Upper lobe of left lung (tissue), 4 donors: ENCODE results near the gene ZXDC.

Experiments used
- EP300 ChIP-seq, 4 donors: sonication (generic); formaldehyde crosslinking; IDR thresholded peaks; one replicate each; pipeline ENCODE4 v1.5.1; 2017; ENCODE audit warnings: antibody characterized with exemption in 4 of 4, control low read depth in 2 of 4
- POLR2A ChIP-seq, 4 donors: fragments of 450-650 bp; IDR thresholded peaks; one replicate each; pipeline ENCODE4 v1.5.1; 2016 to 2017; ENCODE audit warnings: antibody characterized with exemption in 4 of 4, mild to moderate bottlenecking in 2 of 4
- POLR2AphosphoS5 ChIP-seq, 2 donors: sonication (generic); formaldehyde crosslinking; IDR thresholded peaks; one replicate each; pipeline ENCODE4 v1.5.1; 2017; ENCODE audit warnings: antibody characterized with exemption in 2 of 2
- TF ChIP-seq, protein P1 (sequence below), 6 experiments: fragments of 450-650 bp in 4 of 6; fragments of 200-600 bp in 2 of 6; sonication (generic) in 2 of 6; IDR thresholded peaks; one replicate each; pipeline ENCODE4 v1.5.1; 2016 to 2019; ENCODE audit warnings: antibody characterized with exemption in 6 of 6

GRCh38 chr3:126406389-126407296 is 69.0 kb downstream of the ZXDC start:
- no peak for TF ChIP-seq EP300 (IDR thresholded peaks at IDR 0.05)
- TF ChIP-seq POLR2A (IDR thresholded peaks at IDR 0.05), result no peak
- TF ChIP-seq, protein P1, sequence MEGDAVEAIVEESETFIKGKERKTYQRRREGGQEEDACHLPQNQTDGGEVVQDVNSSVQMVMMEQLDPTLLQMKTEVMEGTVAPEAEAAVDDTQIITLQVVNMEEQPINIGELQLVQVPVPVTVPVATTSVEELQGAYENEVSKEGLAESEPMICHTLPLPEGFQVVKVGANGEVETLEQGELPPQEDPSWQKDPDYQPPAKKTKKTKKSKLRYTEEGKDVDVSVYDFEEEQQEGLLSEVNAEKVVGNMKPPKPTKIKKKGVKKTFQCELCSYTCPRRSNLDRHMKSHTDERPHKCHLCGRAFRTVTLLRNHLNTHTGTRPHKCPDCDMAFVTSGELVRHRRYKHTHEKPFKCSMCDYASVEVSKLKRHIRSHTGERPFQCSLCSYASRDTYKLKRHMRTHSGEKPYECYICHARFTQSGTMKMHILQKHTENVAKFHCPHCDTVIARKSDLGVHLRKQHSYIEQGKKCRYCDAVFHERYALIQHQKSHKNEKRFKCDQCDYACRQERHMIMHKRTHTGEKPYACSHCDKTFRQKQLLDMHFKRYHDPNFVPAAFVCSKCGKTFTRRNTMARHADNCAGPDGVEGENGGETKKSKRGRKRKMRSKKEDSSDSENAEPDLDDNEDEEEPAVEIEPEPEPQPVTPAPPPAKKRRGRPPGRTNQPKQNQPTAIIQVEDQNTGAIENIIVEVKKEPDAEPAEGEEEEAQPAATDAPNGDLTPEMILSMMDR (IDR thresholded peaks at IDR 0.05), result no peak
- no peak for TF ChIP-seq POLR2AphosphoS5 (IDR thresholded peaks at IDR 0.05)
